H9 (cell line): ENCODE data around the gene LPO. TPM values are rescaled to one million over a fixed set of nuclear protein-coding genes. Genes with fewer than 3 reads are reported as not detected.

Experiments used
- DNase-seq: peaks from one replicate; pipeline ENCODE4 v3.0.0-alpha.2; 2017
- H2AFZ ChIP-seq: one replicate; pipeline ENCODE4 v1.6.1; 2013; ENCODE audit warnings: mild to moderate bottlenecking, low read length, control low read depth, moderate library complexity
- H2AK5ac ChIP-seq: 2 replicates; pipeline ENCODE4 v1.6.1; 2013; ENCODE audit warnings: low read length, control low read depth, mixed read lengths; ENCODE audit not compliant: insufficient read length
- H2BK120ac ChIP-seq: one replicate; pipeline ENCODE4 v1.6.1; 2013; ENCODE audit warnings: low read depth, mild to moderate bottlenecking, low read length, control low read depth, inconsistent platforms; ENCODE audit not compliant: poor library complexity, severe bottlenecking
- H2BK12ac ChIP-seq: 2 replicates; pipeline ENCODE4 v1.6.1; 2013; ENCODE audit warnings: low read length, control low read depth, mixed read lengths, low read depth; ENCODE audit not compliant: insufficient read length
- H2BK15ac ChIP-seq: 2 replicates; pipeline ENCODE4 v1.6.1; 2013; ENCODE audit warnings: low read depth, low read length, control low read depth
- H2BK20ac ChIP-seq: one replicate; pipeline ENCODE4 v1.6.1; 2013; ENCODE audit warnings: low read depth, mild to moderate bottlenecking, low read length, control low read depth, inconsistent platforms; ENCODE audit not compliant: poor library complexity, severe bottlenecking
- H2BK5ac ChIP-seq: 2 replicates; pipeline ENCODE4 v1.6.1; 2013; ENCODE audit warnings: low read length, control low read depth, mixed read lengths; ENCODE audit not compliant: insufficient read length
- H3K14ac ChIP-seq: 2 replicates; pipeline ENCODE4 v1.6.1; 2013; ENCODE audit warnings: low read length, control low read depth; ENCODE audit not compliant: insufficient read depth
- H3K18ac ChIP-seq: 2 replicates; pipeline ENCODE4 v1.6.1; 2013; ENCODE audit warnings: low read depth, mild to moderate bottlenecking, mixed read lengths, low read length, control low read depth; ENCODE audit not compliant: insufficient read length
- H3K23ac ChIP-seq: 2 replicates; pipeline ENCODE4 v1.6.1; 2013; ENCODE audit warnings: low read length, control low read depth, mixed read lengths, low read depth; ENCODE audit not compliant: insufficient read length
- H3K23me2 ChIP-seq: 2 replicates; pipeline ENCODE4 v1.6.1; 2013; ENCODE audit warnings: low read depth, mild to moderate bottlenecking, mixed read lengths, low read length, control low read depth; ENCODE audit not compliant: insufficient read length, poor library complexity, severe bottlenecking
- H3K27ac ChIP-seq: 2 replicates; pipeline ENCODE4 v1.5.1; 2013; ENCODE audit warnings: low read length, control low read depth, mixed read lengths, low read depth; ENCODE audit not compliant: insufficient read length
- H3K27me3 ChIP-seq: 2 replicates; pipeline ENCODE4 v1.6.1; 2013; ENCODE audit warnings: low read length, control low read depth, inconsistent platforms; ENCODE audit not compliant: insufficient read depth
- H3K4ac ChIP-seq: 2 replicates; pipeline ENCODE4 v1.6.1; 2013; ENCODE audit warnings: low read depth, mild to moderate bottlenecking, control low read depth, inconsistent platforms, low read length, moderate library complexity
- H3K4me1 ChIP-seq: 2 replicates; pipeline ENCODE4 v1.6.1; 2013; ENCODE audit warnings: low read length, control low read depth, inconsistent platforms; ENCODE audit not compliant: insufficient read depth
- H3K4me2 ChIP-seq: 2 replicates; pipeline ENCODE4 v1.6.1; 2013; ENCODE audit warnings: low read length, control low read depth, mixed read lengths; ENCODE audit not compliant: insufficient read length, insufficient read depth
- H3K56ac ChIP-seq: 2 replicates; pipeline ENCODE4 v1.6.1; 2013; ENCODE audit warnings: low read depth, mild to moderate bottlenecking, mixed read lengths, low read length, control low read depth; ENCODE audit not compliant: insufficient read length
- H3K79me1 ChIP-seq: 2 replicates; pipeline ENCODE4 v1.6.1; 2013; ENCODE audit warnings: low read depth, mild to moderate bottlenecking, moderate library complexity, low read length, control low read depth, inconsistent platforms; ENCODE audit not compliant: insufficient read depth, poor library complexity, severe bottlenecking
- H3K79me2 ChIP-seq: 2 replicates; pipeline ENCODE4 v1.6.1; 2013; ENCODE audit warnings: low read length, control low read depth, inconsistent platforms; ENCODE audit not compliant: insufficient read depth
- H3K9ac ChIP-seq: 2 replicates; pipeline ENCODE4 v1.6.1; 2013; ENCODE audit warnings: low read length, control low read depth, mixed read lengths; ENCODE audit not compliant: insufficient read length; ENCODE audit errors: extremely low read depth
- H3K9me3 ChIP-seq: one replicate; pipeline ENCODE4 v1.6.1; 2013; ENCODE audit warnings: low read depth, low read length, inconsistent platforms; ENCODE audit not compliant: control insufficient read depth
- H3T11ph ChIP-seq: one replicate; pipeline ENCODE4 v1.6.1; 2013; ENCODE audit warnings: mild to moderate bottlenecking, low read length, control low read depth, inconsistent platforms
- H4K20me1 ChIP-seq: one replicate; pipeline ENCODE4 v1.6.1; 2013; ENCODE audit not compliant: control insufficient read depth, insufficient read length, insufficient read depth
- H4K5ac ChIP-seq: 2 replicates; pipeline ENCODE4 v1.6.1; 2013; ENCODE audit warnings: low read depth, mild to moderate bottlenecking, mixed read lengths, low read length, control low read depth; ENCODE audit not compliant: insufficient read length
- H4K8ac ChIP-seq: replicated peaks from 2 replicates; pipeline ENCODE4 v1.6.1; 2013; ENCODE audit warnings: low read length, control low read depth, mixed read lengths, low read depth; ENCODE audit not compliant: insufficient read length
- H4K91ac ChIP-seq: 2 replicates; pipeline ENCODE4 v1.6.1; 2013; ENCODE audit warnings: low read depth, mild to moderate bottlenecking, moderate library complexity, mixed read lengths, low read length, control low read depth; ENCODE audit not compliant: insufficient read length
- H3K27ac Mint-ChIP-seq, 3 experiments: 2 replicates in 2 of 3; 3 replicates in 1 of 3; pipeline ENCODE4 v1.8.0; 2020 to 2021; ENCODE audit warnings: mixed read lengths in 3 of 3, mild to moderate bottlenecking in 1 of 3, moderate library complexity in 1 of 3
- H3K27me3 Mint-ChIP-seq: 2 replicates; pipeline ENCODE4 v1.8.0; 2021; ENCODE audit warnings: low read depth, mild to moderate bottlenecking, moderate library complexity, mixed read lengths
- H3K36me3 Mint-ChIP-seq, 3 experiments: 2 replicates in 2 of 3; 3 replicates in 1 of 3; pipeline ENCODE4 v1.8.0; 2020 to 2021; ENCODE audit warnings: low read depth in 3 of 3, mixed read lengths in 3 of 3; ENCODE audit not compliant: insufficient read depth in 1 of 3
- H3K4me1 Mint-ChIP-seq, 2 experiments: 2 replicates each; pipeline ENCODE4 v1.8.0; 2020; ENCODE audit warnings: mixed read lengths in 2 of 2
- H3K4me3 Mint-ChIP-seq, 2 experiments: 2 replicates in 1 of 2; 3 replicates in 1 of 2; pipeline ENCODE4 v1.8.0; 2020 to 2021; ENCODE audit warnings: mild to moderate bottlenecking in 2 of 2, mixed read lengths in 2 of 2, moderate library complexity in 1 of 2
- H3K9me3 Mint-ChIP-seq, 2 experiments: 2 replicates in 1 of 2; 3 replicates in 1 of 2; pipeline ENCODE4 v1.8.0; 2020; ENCODE audit warnings: mild to moderate bottlenecking in 2 of 2, mixed read lengths in 2 of 2, moderate library complexity in 1 of 2
- CTCF ChIP-seq: fragments of 200-600 bp; sonication (generic); conservative IDR thresholded peaks from 3 replicates; pipeline ENCODE4 v1.8.0; 2021; ENCODE audit warnings: antibody characterized with exemption, mild to moderate bottlenecking
- WGBS: extraction: QIAGEN DNeasy Blood & Tissue Kit; methylation state at CpG from one replicate; pipeline ENCODE4 v1.1.7; 2013; ENCODE audit warnings: missing lambda C conversion rate, low lambda C conversion rate, mixed read lengths; ENCODE audit not compliant: insufficient read length; ENCODE audit errors: extremely low coverage; 5-methylcytosine and 5-hydroxymethylcytosine counted together
- total RNA-seq: library from RNA; stranded (reverse); gene quantifications from 2 replicates; pipeline ENCODE4 v1.2.1, GENCODE V29; 2021

LPO gene
- total RNA-seq, 1 experiment from 2014 or later = 0.17 TPM

GRCh38 chr17:58228679-58229078, 9.7 kb upstream of the LPO start:
- Mint-ChIP-seq H3K4me3 (peak overlapping the region in 1 of 2 experiments; percentile 24; a peak in 1 of 5 replicates), H3K36me3 (no peaks in the 10 kb centered on the region), H3K27me3 (peaks cover 37% of the 10 kb centered on the region)

More at GRCh38 chr17:58228679-58229078, 9.7 kb upstream of the LPO start:
- Histone ChIP-seq H2BK5ac (no peak overlapping the region), H3K23ac (no peak overlapping the region), H2BK120ac (no peak overlapping the region), H3K4ac (no peak overlapping the region), H2AK5ac (no peak overlapping the region), H2BK15ac (no peak overlapping the region), H3K4me2 (no peak overlapping the region), H4K8ac (no peak overlapping the region), H3T11ph (no peak overlapping the region), H3K79me2 (no peaks in the 10 kb centered on the region), H3K14ac (peak overlapping the region; percentile 60; the same call in 1 of the 2 replicates), H4K91ac (no peak overlapping the region), H3K23me2 (no peaks in the 10 kb centered on the region), H2BK12ac (no peak overlapping the region), H4K5ac (no peak overlapping the region), H3K9me3 (no peaks in the 10 kb centered on the region), H3K79me1 (no peaks in the 10 kb centered on the region), H3K27me3 (no peaks in the 10 kb centered on the region), H3K27ac (no peak overlapping the region), H3K56ac (no peak overlapping the region), H3K9ac (no peak overlapping the region), H2BK20ac (no peak overlapping the region), H3K4me1 (peaks cover 2% of the 10 kb centered on the region; the same call in 1 of the 2 replicates), H2AFZ (no peak overlapping the region), H3K18ac (peak overlapping the region; percentile 54), H4K20me1 (no peaks in the 10 kb centered on the region)
- Mint-ChIP-seq H3K4me1 (peaks cover 16 to 22% of the 10 kb centered on the region in 2 experiments), H3K9me3 (no peaks in the 10 kb centered on the region), H3K27ac (no peak overlapping the region)
- no peak for TF ChIP-seq CTCF
- WGBS = no CpG with 5 or more reads among the region's 3 CpGs
- DNase-seq = peak; percentile 56
